Measurements from ENCODE around the gene NAA38. TPM values are rescaled to one million over a fixed set of nuclear protein-coding genes. Genes with fewer than 3 reads are reported as not detected.

Gene NAA38
- total RNA-seq, 1 donor from 2014 or later = 60.2 TPM

DNA sequence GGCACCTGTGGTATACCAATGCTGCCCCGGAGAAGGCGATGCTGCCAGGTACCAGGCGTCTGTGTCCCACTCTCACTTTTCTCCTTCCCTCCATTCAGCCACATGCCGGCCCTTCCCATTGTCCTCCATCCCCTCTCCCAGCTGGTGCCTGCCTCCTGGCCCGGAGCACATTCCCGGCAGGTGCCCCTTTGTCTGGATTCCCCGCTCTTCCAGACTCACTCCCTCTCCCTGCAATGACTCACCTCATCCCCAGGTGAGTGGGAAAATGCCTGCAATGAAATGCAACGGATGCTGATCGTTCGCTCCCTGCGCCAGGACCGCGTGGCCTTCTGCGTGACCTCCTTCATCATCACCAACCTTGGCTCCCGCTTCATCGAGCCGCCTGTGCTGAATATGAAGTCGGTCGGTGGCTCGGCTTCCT is 33.8 kb downstream of the NAA38 start:
- Histone ChIP-seq H3K27ac (ENCODE audit: low read depth, low read length) (no peak overlapping the region), H3K27me3 (ENCODE audit: insufficient read depth, low read length) (no peaks in the 10 kb centered on the region), H3K4me2 (ENCODE audit: low read length) (no peak overlapping the region), H2AFZ (ENCODE audit: low read depth, low read length) (no peak overlapping the region), H3K4me1 (ENCODE audit: insufficient read depth, low read length) (no peaks in the 10 kb centered on the region), H3K9ac (ENCODE audit: low read length) (no peak overlapping the region), H3K9me3 (ENCODE audit: insufficient read depth, low read depth, low read length) (no peaks in the 10 kb centered on the region), H4K20me1 (ENCODE audit: insufficient read depth, low read length) (no peaks in the 10 kb centered on the region), H3K4me3 (ENCODE audit: insufficient read depth, low read depth, low read length) (no peak overlapping the region), H3K79me2 (ENCODE audit: insufficient read depth, low read length) (no peaks in the 10 kb centered on the region), H3K36me3 (ENCODE audit: insufficient read depth, low read length) (no peaks in the 10 kb centered on the region)
- no peak for DNase-seq (ENCODE audit: low read depth)
- H3K4me1 Mint-ChIP-seq (ENCODE audit: low read depth, unreplicated experiment) = no peaks in the 10 kb centered on the region
- H3K36me3 Mint-ChIP-seq (ENCODE audit: low read depth, unreplicated experiment) = no peaks in the 10 kb centered on the region
- H3K27me3 Mint-ChIP-seq (ENCODE audit: low read depth, unreplicated experiment) = peaks cover 55% of the 10 kb centered on the region
- no peak for TF ChIP-seq EZH2 (IDR thresholded peaks at IDR 0.05; ENCODE audit: insufficient read depth, low read length)
- TF ChIP-seq, protein P1, sequence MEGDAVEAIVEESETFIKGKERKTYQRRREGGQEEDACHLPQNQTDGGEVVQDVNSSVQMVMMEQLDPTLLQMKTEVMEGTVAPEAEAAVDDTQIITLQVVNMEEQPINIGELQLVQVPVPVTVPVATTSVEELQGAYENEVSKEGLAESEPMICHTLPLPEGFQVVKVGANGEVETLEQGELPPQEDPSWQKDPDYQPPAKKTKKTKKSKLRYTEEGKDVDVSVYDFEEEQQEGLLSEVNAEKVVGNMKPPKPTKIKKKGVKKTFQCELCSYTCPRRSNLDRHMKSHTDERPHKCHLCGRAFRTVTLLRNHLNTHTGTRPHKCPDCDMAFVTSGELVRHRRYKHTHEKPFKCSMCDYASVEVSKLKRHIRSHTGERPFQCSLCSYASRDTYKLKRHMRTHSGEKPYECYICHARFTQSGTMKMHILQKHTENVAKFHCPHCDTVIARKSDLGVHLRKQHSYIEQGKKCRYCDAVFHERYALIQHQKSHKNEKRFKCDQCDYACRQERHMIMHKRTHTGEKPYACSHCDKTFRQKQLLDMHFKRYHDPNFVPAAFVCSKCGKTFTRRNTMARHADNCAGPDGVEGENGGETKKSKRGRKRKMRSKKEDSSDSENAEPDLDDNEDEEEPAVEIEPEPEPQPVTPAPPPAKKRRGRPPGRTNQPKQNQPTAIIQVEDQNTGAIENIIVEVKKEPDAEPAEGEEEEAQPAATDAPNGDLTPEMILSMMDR (IDR thresholded peaks at IDR 0.05; ENCODE audit: insufficient read depth, low read depth, low read length) = no peak
- no peak overlapping the region for H3K27ac Mint-ChIP-seq (ENCODE audit: unreplicated experiment)
- no peak for FAIRE-seq
- peaks cover 6% of the 10 kb centered on the region for H3K9me3 Mint-ChIP-seq (ENCODE audit: unreplicated experiment)
- H3K4me3 Mint-ChIP-seq (ENCODE audit: unreplicated experiment) = no peak overlapping the region

DNA sequence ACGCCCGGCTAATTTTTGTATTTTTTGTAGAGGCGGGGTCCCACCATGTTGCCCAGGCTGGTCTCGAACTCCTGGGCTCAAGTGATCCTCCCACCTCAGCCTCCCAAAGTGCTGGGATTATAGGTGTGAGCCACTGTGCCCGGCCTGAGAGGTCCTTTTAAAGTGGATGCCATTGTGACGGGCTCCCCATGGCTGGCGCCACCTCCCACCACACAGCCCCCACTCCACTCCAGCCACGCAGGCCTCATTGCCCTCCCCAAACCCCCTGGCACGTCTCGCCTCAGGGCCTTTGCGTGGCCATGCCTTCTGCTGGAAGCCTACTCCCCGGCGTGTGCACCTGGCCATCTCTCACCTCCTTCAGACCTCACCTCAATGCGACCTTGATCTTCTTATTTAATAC is 35.2 kb downstream of the NAA38 start:
- H3K27me3 ChIP-seq (ENCODE audit: insufficient read depth, low read length) = no peaks in the 10 kb centered on the region
- no peak for FAIRE-seq
- no peaks in the 10 kb centered on the region for H3K9me3 ChIP-seq (ENCODE audit: insufficient read depth, low read depth, low read length)
- TF ChIP-seq, protein P1 (IDR thresholded peaks at IDR 0.05; ENCODE audit: insufficient read depth, low read depth, low read length) = no peak
- TF ChIP-seq EZH2 (IDR thresholded peaks at IDR 0.05; ENCODE audit: insufficient read depth, low read length) = no peak
- Mint-ChIP-seq H3K9me3 (ENCODE audit: unreplicated experiment) (peaks cover 6% of the 10 kb centered on the region), H3K36me3 (ENCODE audit: low read depth, unreplicated experiment) (no peaks in the 10 kb centered on the region), H3K27me3 (ENCODE audit: low read depth, unreplicated experiment) (peaks cover 57% of the 10 kb centered on the region), H3K4me3 (ENCODE audit: unreplicated experiment) (no peak overlapping the region), H3K4me1 (ENCODE audit: low read depth, unreplicated experiment) (no peaks in the 10 kb centered on the region), H3K27ac (ENCODE audit: unreplicated experiment) (no peak overlapping the region)
- no peaks in the 10 kb centered on the region for H3K36me3 ChIP-seq (ENCODE audit: insufficient read depth, low read length)
- no peak overlapping the region for H3K9ac ChIP-seq (ENCODE audit: low read length)
- H3K4me3 ChIP-seq (ENCODE audit: insufficient read depth, low read depth, low read length) = no peak overlapping the region
- no peaks in the 10 kb centered on the region for H3K4me1 ChIP-seq (ENCODE audit: insufficient read depth, low read length)
- H3K27ac ChIP-seq (ENCODE audit: low read depth, low read length) = no peak overlapping the region
- H4K20me1 ChIP-seq (ENCODE audit: insufficient read depth, low read length) = no peaks in the 10 kb centered on the region
- no peak overlapping the region for H3K4me2 ChIP-seq (ENCODE audit: low read length)
- no peak overlapping the region for H2AFZ ChIP-seq (ENCODE audit: low read depth, low read length)
- H3K79me2 ChIP-seq (ENCODE audit: insufficient read depth, low read length) = no peaks in the 10 kb centered on the region
- DNase-seq (ENCODE audit: low read depth) = no peak

DNA sequence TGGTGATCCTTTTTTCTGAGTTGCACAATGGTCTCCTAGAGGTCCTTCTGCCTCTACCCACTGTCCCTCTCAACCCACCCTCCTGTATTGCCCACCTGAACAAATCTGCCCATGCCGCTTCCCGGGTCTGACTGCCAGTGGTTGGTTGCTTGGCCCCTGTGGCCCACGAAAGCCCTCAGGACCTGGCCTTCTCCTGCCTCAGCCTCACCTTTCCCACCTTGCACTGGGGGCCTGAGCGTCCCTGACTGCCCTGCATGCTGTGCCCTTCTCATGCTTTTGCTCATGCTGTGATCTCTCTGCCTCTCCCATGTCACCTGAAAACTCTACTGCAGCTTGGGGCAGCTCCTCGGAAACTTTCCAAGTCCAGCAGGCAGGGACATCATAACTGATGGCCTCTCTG is 37.1 kb downstream of the NAA38 start:
- Mint-ChIP-seq H3K9me3 (ENCODE audit: unreplicated experiment) (peaks cover 8% of the 10 kb centered on the region), H3K27me3 (ENCODE audit: low read depth, unreplicated experiment) (peaks cover 60% of the 10 kb centered on the region), H3K27ac (ENCODE audit: unreplicated experiment) (no peak overlapping the region), H3K4me1 (ENCODE audit: low read depth, unreplicated experiment) (no peaks in the 10 kb centered on the region), H3K4me3 (ENCODE audit: unreplicated experiment) (no peak overlapping the region), H3K36me3 (ENCODE audit: low read depth, unreplicated experiment) (no peaks in the 10 kb centered on the region)
- no peak overlapping the region for H3K27ac ChIP-seq (ENCODE audit: low read depth, low read length)
- no peaks in the 10 kb centered on the region for H3K79me2 ChIP-seq (ENCODE audit: insufficient read depth, low read length)
- DNase-seq (ENCODE audit: low read depth) = no peak
- no peaks in the 10 kb centered on the region for H3K9me3 ChIP-seq (ENCODE audit: insufficient read depth, low read depth, low read length)
- H2AFZ ChIP-seq (ENCODE audit: low read depth, low read length) = no peak overlapping the region
- no peak for FAIRE-seq
- H3K4me2 ChIP-seq (ENCODE audit: low read length) = no peak overlapping the region
- H3K4me1 ChIP-seq (ENCODE audit: insufficient read depth, low read length) = no peaks in the 10 kb centered on the region
- H4K20me1 ChIP-seq (ENCODE audit: insufficient read depth, low read length) = no peaks in the 10 kb centered on the region
- no peaks in the 10 kb centered on the region for H3K36me3 ChIP-seq (ENCODE audit: insufficient read depth, low read length)
- peaks cover 6% of the 10 kb centered on the region for H3K27me3 ChIP-seq (ENCODE audit: insufficient read depth, low read length)
- H3K4me3 ChIP-seq (ENCODE audit: insufficient read depth, low read depth, low read length) = no peak overlapping the region
- TF ChIP-seq, protein P1 (IDR thresholded peaks at IDR 0.05; ENCODE audit: insufficient read depth, low read depth, low read length) = no peak
- H3K9ac ChIP-seq (ENCODE audit: low read length) = no peak overlapping the region

All from astrocyte (in vitro differentiated cells and primary cell).